ENCODE data around the gene VAC14. TPM values are rescaled to one million over a fixed set of nuclear protein-coding genes. Genes with fewer than 3 reads are reported as not detected.
A peak's percentile ranks its signal among the peaks of the same experiment; 100 is the strongest.

Gene VAC14
- total RNA-seq, 1 experiment from 2014 or later: 65.5 TPM

DNA sequence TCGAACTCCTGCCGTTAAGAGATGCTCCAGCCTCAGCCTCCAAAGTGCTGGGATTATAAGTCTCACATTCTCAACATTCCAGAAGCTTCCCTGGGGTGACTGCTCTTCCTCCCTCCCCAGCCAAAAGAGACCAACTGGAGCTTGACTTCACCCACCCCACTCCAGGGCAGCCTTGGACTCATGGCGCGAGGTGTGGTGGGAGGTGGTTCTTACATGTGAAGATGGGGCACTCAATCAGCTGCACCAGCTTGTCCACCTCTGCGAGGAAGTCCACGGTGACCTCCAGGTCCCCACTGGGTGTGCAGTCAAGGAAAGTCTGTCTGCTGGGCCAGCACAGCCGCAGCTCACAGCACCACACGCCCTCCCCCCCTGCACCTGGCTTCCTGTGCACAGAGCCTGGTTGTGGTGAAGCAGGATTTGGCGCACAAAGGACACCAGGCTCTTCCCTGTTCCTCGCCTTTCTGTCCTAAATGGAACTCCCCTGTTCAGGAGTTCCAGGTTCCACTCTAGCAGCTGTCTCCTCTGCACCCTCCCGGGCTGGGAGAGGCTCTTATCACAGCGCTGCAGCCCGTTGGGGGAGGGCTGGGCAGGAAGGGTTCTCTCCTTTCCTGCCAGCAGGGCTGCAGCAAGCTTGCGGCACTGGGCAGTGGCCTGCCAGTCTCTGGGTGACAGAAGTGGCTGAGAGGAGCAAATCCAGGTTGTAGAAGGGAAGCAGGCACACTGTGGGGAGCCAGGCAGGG, 105.5 kb downstream of the VAC14 start:
- intact Hi-C loops (cut with micrococcal nuclease): loop anchor here (2.0 to 10.0 kb wide), 2 partner anchors 51 to 79 kb away; no protein-coding TSS in a partner anchor
- H4K20me1 ChIP-seq (ENCODE audit: low read length): no peaks in the 10 kb centered on the region
- POLR2A ChIA-PET (ENCODE audit: unreplicated experiment): no interaction called here
- CTCF ChIA-PET: no interaction called here
- DNase-seq: peak; percentile 30
- no peaks in the 10 kb centered on the region for H3K79me2 ChIP-seq (ENCODE audit: low read length)
- H3K4me2 ChIP-seq (ENCODE audit: low read length): no peak overlapping the region
- BruUV-seq (replicated peaks): no TSS peak
- no peak overlapping the region for H3K9ac ChIP-seq (ENCODE audit: low read length)
- no peaks in the 10 kb centered on the region for H3K36me3 ChIP-seq (ENCODE audit: low read depth, low read length)
- peak; percentile 39 for ATAC-seq
- H3K4me3 ChIP-seq (ENCODE audit: low read length): no peak overlapping the region
- H3K9me3 ChIP-seq (ENCODE audit: low read length): no peaks in the 10 kb centered on the region
- no peaks in the 10 kb centered on the region for H3F3A ChIP-seq (ENCODE audit: low read length, unreplicated experiment)
- no peak overlapping the region for H3K27ac ChIP-seq (ENCODE audit: low read length)
- no peak for TF ChIP-seq CTCF (conservative IDR thresholded peaks at IDR 0.05; ENCODE audit: low read depth, low read length)
- TF ChIP-seq EZH2phosphoT487 (IDR thresholded peaks at IDR 0.05; ENCODE audit: borderline replicate concordance, low read length): no peak
- TF ChIP-seq EZH2 (IDR thresholded peaks at IDR 0.05; ENCODE audit: low read length, unreplicated experiment): no peak
- no peaks in the 10 kb centered on the region for H3K9me2 ChIP-seq (replicated peaks; ENCODE audit: low read length)
- H3K4me1 ChIP-seq (ENCODE audit: insufficient read depth, low read length): peaks cover 41% of the 10 kb centered on the region
- no peak overlapping the region for H2AFZ ChIP-seq (ENCODE audit: low read length)
- H3K27me3 ChIP-seq (ENCODE audit: low read length): no peaks in the 10 kb centered on the region

GRCh38 chr16:70694868-70695218, 106.1 kb downstream of the VAC14 start:
- no TSS peak for BruUV-seq (replicated peaks)
- H3K9ac ChIP-seq (ENCODE audit: low read length): no peak overlapping the region
- ChIA-PET POLR2A (ENCODE audit: unreplicated experiment) (no interaction called here), CTCF (no interaction called here)
- no peaks in the 10 kb centered on the region for H3K27me3 ChIP-seq (ENCODE audit: low read length)
- no peaks in the 10 kb centered on the region for H3K9me2 ChIP-seq (replicated peaks; ENCODE audit: low read length)
- H3K36me3 ChIP-seq (ENCODE audit: low read depth, low read length): no peaks in the 10 kb centered on the region
- no peak overlapping the region for H3K4me3 ChIP-seq (ENCODE audit: low read length)
- H2AFZ ChIP-seq (ENCODE audit: low read length): no peak overlapping the region
- H3K79me2 ChIP-seq (ENCODE audit: low read length): no peaks in the 10 kb centered on the region
- H3K27ac ChIP-seq (ENCODE audit: low read length): no peak overlapping the region
- intact Hi-C loops (cut with micrococcal nuclease): loop anchor here (2.0 to 10.0 kb wide), 2 partner anchors 52 to 80 kb away; no protein-coding TSS in a partner anchor
- no peak overlapping the region for H3K4me2 ChIP-seq (ENCODE audit: low read length)
- TF ChIP-seq EZH2 (IDR thresholded peaks at IDR 0.05; ENCODE audit: low read length, unreplicated experiment): no peak
- TF ChIP-seq EZH2phosphoT487 (IDR thresholded peaks at IDR 0.05; ENCODE audit: borderline replicate concordance, low read length): no peak
- TF ChIP-seq CTCF (conservative IDR thresholded peaks at IDR 0.05; ENCODE audit: low read depth, low read length): no peak
- no peaks in the 10 kb centered on the region for H3K9me3 ChIP-seq (ENCODE audit: low read length)
- H4K20me1 ChIP-seq (ENCODE audit: low read length): no peaks in the 10 kb centered on the region
- DNase-seq: no peak
- H3F3A ChIP-seq (ENCODE audit: low read length, unreplicated experiment): no peaks in the 10 kb centered on the region
- no peak for ATAC-seq
- H3K4me1 ChIP-seq (ENCODE audit: insufficient read depth, low read length): peaks cover 41% of the 10 kb centered on the region
